Stimulated activated CD4-positive, alpha-beta T cell treated with anti-CD3 and anti-CD28 coated beads, TNF-alpha, amount 100 ng/mL, for 24 hours (primary cell): Measurements from ENCODE around the gene CUTA.

Source experiments
- DNase-seq, 3 experiments: peaks; one replicate each; pipeline ENCODE4 v3.0.0-alpha.2; 2020; ENCODE audit warnings: low read depth in 3 of 3

CUTA gene

DNA sequence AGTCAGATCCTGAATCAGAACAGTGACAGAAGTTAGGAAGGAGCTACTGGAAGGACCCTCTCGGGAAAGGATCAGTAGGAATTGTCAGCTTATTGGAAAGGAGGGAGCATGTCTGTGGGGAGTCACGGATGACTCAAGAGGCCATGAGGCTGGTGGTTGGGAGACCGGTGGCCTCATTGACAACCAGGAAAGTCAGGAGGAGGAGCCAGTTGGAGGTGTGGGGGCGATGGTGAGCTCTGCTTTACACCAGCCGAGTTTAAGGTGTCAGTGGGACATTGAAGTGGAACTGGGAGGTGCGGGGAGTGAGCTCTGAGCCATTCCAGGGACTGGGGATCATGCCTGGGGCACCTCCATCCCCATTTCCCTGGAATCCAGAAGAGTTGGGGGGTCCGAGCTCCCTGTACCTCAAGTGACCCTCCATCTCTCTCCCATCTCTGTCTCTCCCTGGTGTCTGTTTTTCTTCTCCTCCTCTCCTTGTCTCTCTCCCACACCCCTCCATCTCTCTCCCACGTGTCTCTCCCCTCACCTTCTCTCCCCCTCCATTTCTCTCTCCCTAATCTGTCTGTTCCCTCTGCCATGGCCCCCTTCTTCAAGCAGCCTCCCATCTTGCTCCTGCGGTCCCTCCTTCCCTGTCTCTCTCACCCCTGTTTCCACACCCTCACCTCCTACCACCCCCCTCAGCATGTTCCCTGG is 22.2 kb upstream of the CUTA start:
- no peak for DNase-seq

DNA sequence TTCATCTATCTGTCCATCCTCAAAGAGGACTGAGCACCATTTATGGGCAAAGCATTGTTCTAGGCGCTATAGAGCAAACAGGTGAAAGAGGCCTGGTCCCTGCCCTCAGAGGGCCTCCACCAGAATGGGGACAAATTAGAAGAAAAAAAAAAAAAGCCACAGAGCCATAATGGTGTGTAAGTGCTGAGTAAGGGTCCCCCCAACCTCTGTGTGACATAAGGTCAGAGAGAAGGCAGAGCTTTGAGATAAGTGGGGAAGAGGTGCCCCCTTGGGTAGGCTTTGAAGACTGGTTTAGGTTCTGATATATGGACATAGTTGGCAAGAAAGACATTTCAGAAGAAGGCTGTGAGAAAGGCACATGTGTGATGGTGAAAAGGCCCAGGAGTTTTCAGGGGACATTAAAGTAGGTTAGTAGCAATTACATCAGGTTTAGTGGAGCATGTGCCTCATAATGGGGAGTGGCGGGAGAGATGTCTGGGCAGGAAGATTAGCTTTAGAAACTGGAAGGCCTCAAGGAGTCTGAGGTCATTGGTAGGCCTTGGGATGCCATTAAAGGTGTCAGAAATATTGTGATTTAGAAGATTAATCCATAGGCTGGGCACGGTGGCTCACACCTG is 21.2 kb upstream of the CUTA start:
- DNase-seq = no peak

DNA sequence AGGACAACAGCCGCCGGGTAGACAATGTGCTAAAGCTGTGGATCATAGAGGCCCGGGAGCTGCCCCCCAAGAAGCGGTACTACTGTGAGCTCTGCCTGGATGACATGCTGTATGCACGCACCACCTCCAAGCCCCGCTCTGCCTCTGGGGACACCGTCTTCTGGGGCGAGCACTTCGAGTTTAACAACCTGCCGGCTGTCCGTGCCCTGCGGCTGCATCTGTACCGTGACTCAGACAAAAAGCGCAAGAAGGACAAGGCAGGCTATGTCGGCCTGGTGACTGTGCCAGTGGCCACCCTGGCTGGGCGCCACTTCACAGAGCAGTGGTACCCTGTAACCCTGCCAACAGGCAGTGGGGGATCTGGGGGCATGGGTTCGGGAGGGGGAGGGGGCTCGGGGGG is 19.8 kb upstream of the CUTA start:
- no peak for DNase-seq

DNA sequence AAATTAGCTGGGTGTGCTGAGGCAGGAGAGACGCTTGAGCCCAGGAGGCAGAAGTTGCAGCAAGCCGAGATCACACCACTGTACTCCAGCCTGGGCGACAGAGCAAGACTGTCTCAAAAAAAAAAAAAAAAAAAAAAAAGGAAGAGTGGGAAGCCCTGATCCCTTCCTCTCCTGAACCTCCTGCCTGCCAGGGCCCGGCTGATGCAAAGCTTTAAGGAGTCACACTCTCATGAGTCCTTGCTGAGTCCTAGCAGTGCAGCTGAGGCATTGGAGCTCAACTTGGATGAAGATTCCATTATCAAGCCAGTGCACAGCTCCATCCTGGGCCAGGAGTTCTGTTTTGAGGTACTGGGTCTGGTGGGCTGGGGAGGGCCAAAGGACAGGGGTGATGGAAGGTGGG is 17.1 kb upstream of the CUTA start:
- no peak for DNase-seq

DNA sequence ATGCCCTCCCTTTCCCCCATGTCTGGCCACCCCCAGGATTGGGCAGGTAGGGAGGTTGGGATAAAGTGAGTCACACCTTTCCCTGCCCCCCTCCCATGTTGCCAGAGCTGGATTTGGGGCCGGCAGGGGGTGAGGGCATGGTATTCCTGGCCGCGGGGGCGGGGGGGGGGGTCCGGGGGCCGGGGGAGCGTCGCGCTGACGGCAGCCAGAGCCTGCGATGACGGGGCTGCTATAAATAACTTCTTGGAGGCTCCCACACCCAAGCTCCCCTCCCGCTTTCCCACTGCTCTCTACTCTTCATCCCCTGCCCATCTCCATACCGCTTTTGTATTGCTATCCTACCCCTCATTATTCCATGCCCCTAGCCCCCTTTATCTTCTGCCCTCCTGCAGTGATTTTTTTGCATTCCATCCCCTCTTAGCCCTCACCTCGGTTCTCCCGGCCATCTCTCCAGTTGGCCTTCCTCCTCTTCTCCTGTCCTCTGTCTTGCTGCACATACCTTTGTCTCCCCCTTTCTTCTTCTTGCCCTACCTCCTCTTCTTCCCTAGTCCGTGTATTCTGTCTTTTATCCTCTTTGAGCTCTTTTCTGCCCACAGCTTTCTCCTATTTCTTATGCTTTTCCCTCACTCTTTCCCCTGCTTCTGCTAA is 15.8 kb upstream of the CUTA start:
- DNase-seq = no peak

DNA sequence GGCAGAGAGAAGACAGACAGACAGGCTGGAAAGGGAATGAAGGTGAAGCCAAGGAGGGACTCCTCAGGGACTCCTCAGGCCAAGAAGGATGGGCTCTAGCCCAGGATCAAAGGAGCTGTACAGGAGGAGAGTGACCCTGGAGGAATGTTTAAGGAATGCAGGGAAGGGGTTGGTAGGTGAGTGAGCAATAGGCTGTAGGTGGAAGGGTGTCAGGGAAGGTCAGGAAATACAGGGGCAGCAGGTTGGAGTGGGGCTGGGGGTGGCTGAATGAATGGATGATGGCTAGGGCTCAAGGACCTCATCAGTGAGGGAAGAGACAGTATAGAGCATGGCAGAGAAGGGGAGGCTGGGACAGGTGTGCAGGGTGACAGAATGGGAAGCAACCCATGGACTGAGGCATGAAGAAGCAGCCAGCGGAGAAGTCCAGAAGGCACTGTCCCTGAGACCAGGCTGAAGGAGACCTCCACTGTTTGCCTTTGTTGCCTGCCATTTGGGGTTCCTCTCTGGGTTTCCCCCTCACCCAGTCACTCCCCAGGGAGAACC is 15.2 kb upstream of the CUTA start:
- no peak for DNase-seq

DNA sequence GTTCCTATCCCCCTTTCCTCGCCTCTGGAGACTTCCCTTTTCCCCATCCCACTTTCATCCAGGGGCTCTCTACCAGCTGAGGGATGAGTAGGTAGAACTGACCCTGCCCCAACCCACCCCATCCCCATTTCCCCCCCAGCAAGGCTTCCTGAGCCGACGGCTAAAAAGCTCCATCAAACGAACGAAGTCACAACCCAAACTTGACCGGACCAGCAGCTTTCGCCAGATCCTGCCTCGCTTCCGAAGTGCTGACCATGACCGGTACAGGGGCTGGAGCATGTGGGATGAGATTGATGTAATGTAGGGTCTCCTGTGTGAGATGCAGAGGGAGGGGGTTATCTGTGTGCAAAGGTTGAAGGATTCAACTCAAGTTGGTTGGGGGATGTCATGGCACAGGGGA is 14.6 kb upstream of the CUTA start:
- no peak for DNase-seq

DNA sequence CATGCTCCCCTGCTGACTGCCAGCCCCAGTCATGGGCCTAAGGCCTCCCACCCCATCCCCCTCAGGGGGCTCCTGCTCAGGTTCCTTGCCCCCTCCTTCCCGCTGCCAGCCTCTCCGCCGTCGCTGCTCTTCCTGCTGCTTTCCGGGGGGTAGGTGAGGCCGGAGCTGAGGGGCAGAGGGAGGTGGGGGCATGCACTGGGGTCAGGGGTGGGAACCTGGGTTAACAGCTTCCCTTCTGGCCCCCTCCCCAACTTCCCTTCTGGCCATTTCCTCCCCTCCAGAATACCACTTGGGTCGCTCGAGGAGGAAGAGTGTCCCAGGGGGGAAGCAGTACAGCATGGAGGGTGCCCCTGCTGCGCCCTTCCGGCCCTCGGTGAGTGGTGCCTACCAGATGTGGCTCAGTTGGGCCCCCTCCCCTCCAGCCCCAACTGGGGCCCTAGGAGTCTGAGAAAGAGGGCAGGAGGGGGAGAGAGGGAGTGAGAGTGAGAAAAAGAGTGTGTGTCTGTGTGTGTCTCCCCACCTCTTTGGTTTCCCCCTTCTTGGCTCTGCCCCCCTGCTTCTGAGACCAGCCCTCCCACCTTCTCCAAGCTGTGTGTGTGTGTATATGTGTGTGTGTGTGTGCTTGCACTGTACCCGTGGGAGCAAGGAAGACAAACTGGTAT is 14.1 kb upstream of the CUTA start:
- no peak for DNase-seq

DNA sequence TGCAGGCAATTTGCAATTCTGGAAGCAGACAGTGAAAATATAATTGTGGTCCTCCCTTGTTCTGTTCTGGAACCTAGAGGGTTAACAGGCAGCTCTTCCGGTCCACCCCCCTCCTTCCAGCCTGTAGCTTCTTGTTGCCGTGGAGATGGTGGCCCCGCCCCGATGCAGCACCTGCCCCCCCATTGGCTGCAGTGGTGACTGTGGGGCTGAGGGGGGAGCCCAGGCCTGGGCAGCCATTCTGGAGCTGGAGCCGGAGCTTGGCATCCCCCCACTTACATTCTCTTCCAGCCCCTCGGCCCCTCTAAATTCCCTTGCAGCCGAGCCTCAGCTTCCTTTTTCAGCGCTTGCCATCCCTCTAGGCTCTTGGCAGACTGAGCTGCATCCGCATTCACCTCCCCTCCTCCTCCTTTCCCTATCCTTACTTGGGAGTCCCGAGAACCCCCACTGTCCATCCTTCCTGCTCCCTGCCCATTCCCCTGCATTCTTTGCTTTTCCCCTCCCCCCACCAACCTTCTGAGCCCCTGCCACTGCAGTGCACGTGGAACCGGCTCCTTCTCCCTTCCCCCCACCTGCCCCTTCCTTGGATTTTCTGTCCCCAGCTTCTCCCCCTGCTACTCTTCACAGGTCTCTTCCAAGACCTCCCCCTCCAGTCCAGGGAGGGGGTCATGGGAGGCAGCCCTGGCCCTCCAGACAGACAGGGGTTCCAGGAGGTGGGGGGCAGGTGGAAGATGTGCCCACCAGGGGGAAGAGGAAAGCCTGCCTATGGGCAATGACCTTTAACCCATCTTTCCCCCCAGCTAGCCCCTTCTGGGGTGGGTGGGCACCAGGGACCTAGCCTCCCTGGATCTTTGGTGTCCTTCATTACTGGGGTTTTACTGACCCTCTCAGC is 13.3 kb upstream of the CUTA start:
- peak; percentile 64 to 78 (median 64) for DNase-seq

DNA sequence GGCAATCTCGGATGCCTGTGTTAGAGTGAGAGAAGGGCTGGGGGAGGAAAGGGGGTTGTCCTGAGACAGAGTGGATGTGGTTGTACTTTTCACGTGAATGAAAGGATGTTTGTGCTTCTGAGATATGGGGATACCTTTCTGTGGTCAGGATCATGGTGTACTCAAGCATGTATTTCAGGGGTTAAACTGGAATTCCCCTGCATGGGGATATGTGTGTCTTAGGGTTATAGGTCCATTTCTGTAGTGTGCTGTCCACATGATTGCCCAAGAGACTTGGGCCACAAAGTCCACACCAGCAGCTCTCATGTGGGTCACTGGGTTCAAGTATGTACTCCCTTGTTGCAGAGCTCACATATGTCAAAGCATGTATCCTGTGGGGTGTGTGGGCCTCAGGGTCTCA is 12.4 kb upstream of the CUTA start:
- no peak for DNase-seq

DNA sequence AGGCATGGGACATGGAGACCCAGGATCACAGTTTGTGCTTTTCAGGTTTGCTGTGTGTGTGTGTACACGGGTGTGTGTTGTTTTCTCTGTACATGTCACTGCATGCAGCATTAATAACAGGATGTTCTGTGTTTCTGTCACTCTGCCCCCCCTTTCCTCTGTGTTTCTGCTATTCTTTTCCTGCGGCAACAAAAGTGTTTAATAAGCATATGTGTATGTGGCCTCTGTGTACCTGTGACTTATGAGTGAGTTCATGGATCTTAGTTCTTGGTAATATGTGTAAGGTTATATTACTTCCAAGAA is 11.8 kb upstream of the CUTA start:
- no peak for DNase-seq

DNA sequence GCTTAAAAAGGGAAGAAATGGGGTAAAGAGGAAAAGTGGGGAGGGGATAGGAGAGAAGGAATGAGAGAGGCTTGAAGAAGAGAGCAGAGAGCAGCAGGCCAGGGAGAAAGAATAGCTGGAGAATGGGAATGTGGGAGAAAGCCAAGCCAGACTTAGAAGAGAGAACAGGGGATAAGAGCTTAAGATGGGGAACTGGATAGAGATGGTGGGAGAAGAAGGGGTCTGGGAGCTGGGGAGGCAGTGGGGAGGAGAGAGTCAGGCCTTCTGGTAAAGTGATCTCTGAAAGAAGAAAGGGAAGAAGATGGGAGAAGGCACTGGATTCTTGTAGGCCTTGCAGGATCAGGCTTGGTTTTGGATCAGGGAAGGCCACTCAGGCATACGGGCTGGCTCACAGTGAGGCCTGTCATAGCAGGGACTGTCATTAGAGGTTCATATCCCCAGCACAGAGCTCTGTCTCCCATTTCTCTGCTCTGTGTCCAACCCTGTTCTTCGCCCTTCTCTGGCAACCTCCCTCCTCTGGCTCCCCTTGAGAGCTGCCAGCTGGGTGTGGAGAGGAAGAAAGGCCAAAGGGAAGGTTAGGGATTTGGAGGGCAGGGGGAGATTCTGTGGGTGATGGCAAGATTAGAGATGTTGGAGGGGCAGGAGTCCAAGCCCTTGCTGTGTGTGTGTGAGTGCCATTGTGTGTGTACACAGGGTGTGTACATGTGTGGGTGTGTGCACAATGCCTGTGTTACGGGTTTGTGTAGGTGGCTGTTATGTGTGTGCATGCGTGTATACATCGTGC is 11.3 kb upstream of the CUTA start:
- no peak for DNase-seq

DNA sequence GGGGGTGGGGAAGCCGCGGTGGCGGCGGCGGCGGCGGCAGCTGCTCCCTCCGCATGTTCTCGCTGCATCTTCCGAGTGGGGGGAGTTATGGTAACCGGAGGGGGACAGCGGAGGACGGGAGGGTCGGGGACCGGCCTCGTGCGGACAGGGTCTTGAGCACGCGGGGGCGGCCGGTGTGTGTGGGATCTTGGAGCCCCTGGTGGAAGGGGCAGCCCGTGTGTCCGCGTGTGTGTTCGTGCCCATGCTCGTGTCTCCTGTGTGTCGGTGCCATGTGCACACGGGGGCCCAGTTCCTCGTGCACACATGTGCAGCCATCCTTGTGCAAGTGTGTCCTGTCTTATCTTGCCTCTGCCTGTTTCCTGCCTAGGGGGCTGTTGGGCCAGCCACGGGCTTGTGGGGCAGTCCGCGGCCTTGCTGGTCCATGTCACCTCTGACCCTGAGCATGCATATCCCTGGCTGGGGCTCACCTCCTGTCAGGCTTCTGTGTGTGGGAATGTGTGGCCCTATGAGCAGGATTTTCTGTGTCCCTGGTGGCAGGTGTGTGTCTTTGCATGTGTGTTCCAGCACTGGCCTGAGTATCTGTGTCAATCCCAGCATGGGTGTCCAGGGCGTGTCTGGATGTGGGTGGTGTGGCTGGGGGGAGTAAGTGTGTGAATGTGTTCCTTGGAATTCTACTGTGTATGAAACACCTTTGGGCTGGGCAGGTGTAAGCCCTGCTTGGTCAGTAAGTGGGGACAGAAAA is 10.5 kb upstream of the CUTA start:
- DNase-seq = peak in 1 of 3 experiments; percentile 33

DNA sequence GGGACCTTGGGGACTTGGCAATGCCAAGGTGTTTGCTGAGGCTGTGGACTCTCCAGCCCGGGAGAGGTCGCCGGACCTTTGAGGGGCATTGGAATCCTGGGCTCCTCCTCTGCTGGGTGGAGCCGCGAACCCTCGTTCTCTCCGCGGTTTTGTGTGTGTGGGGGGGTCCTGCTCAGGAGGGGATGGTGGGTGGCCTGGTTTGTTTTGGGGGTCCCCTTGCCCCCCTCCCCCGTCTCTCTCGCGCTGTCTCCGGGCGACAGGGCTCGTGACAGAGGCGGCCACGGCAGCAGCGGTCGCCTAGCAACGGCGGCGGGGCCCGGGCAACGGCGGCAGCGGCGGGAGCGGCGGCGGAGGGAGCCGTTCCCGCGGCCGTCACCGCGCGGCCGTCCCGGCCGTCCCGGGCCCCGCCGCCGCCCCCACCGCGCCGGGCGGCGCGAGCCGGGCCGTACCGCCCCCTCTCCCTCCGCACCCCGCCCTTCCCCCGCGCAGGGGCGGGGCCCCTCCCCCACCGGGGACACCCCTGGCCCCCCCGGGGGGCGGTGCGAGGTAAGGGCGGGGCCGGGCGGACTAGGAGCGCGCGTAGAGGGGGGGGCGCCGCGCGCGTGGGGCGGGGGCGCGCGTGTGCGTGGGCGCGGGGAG is 9.8 kb upstream of the CUTA start:
- DNase-seq = peak in 1 of 3 experiments; percentile 54

DNA sequence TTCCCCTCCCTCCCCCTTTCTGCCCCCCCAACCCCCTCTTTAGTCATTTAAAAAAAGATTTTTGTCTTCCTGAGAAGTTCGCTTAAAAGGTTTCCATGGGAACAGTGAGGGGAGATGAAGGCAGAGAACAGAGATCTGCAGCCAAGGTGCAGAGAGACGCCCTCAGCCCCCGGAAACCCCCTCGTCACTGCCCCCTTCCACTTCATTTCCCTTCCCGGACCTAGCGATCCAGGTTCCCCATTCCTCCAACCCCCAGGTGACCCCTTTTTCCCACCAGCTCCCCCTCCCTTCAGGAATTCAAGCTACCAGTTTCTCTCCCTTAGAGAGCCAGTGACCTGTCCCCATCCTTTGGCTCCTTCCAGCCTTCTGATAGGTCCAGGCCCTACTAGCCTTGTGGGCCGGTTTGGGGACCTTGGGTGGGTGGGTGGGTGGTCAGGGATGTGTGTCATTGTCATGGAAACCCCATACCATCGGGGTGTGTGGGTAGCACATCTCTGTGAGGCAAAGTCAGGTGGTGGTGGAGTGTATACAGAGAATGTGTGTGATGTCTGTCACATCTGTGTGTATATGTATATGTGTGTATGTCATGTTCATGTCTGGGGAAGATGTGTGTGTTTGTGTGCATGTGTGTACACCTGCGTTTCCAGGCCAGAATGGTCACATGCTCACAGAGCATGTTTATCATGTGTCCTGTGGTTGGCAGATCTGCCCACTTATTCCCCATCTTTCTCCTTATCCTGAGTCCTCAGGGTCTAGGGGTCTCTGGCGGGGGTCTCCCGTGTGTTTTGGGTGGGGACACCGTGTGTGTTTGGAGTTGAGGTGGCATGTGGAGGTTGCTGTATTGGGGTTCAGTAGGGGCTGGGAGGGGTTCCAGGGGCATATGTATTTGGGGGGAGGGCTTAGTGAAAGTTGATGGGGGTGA is 8.9 kb upstream of the CUTA start:
- no peak for DNase-seq

DNA sequence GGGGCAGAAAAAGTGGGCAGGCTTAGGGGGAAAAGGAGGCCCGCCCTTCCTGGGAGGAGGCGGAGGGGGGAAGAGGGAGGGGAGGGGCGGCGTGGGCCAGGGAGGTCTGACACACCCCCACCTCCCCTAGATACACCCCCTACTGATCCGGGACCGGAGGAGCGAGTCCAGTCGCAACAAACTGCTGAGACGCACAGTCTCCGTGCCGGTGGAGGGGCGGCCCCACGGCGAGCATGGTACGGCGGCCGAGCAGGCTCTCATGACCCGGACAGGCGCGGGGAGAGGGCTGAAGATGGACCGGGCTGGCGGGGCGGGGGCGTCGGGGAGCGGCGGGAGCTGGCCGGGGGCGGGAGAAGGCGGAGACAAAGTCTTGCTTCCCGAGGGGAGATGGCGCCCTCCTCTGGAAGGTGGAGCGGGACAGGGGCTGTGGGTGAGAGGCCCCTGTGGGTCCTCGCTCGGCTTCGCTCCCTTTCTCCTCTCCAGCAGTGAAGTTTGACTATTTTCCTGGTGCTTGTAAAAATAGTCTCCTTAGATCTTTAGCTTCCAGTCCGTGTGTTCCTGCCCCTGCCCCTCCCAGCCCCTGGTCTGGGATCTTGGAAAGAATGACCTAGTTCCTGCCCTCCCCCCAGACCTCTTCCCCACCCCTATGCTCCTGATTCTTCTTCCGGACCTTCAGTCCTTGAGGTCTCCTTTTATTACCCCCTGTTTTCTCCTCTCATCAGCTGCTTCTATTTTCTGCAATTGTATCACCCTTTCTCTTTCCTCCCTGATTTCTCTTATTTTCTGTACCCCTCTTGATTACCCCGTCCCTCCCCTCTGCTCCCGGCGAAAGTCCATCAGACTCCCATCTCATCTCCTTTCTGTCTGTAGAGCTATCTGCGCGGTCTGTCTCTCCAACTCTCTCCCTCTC is 8.0 kb upstream of the CUTA start:
- peak; percentile 50 to 86 (median 55) for DNase-seq

DNA sequence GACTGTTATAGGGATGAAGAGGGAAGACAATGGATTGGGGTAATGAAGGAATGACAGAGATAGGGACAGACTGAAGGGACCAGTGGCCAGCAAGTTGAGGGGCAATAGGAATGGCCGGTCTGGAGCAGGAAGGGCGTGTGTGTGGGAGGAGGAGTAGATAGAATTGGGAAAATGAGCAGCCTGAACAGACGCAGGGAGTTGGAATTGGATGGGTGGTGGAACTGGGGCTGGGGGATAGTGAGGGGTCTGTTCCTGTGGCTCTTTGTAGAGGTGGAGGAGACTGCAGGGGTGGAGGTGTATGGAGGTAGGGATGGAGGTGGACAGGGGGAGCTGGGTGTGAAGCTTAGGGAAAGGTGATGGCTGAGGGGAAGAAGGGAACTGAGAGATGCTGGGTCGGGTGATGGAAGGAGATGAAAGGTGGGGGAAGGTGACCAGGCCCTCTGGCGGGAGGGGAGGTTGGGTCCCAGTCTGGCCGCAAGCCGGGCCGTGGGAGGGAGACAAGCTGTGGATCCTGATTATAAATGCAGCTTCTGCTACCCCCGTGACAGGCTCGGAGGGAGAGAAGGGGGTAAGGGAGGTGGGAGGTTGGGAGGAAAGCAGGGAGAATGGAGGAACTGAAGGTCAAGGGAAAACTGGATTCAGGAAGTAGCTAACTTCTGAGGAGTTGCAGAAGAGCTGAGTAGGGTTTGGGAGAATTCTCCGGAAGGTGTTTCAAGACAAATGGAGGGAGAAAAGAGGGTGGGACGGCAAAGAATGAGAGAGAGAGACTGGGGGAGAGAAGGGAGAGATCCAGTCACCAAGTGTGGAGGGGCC is 7.2 kb upstream of the CUTA start:
- no peak for DNase-seq
